Activated CD8-positive, alpha-beta T cell treated with anti-CD3 and anti-CD28 coated beads for 36 hours (primary cell): ENCODE data around the gene LRRC47. TPM values are rescaled to one million over a fixed set of nuclear protein-coding genes. Genes with fewer than 3 reads are reported as not detected.

Experiments used
- ATAC-seq: fragments of 200-7000 bp; cut with Tn5 transposase; one replicate; pipeline ENCODE4 v1.10.0; 2021; ENCODE audit warnings: mild to moderate bottlenecking, moderate library complexity
- CTCF ChIA-PET: fragments of 350-600 bp; sonication (Branson Sonifier 250); formaldehyde crosslinking; loops from one replicate; lab custom pipeline; 2021; ENCODE audit warnings: antibody characterized with exemption; lab: Charles Lee
- POLR2A ChIA-PET: fragments of 350-600 bp; sonication (Branson Sonifier 250); formaldehyde crosslinking; loops from one replicate; lab custom pipeline; 2021; ENCODE audit warnings: antibody characterized with exemption; lab: Charles Lee
- DNase-seq: peaks from one replicate; pipeline ENCODE4 v3.0.0-alpha.2; 2020
- H3K27ac Mint-ChIP-seq: one replicate; pipeline ENCODE4 v1.8.0; 2021; ENCODE audit warnings: mild to moderate bottlenecking, mixed read lengths
- H3K27me3 Mint-ChIP-seq: one replicate; pipeline ENCODE4 v1.8.0; 2021; ENCODE audit warnings: mixed read lengths
- H3K36me3 Mint-ChIP-seq: one replicate; pipeline ENCODE4 v1.8.0; 2021; ENCODE audit warnings: low read depth, mixed read lengths
- H3K4me1 Mint-ChIP-seq: one replicate; pipeline ENCODE4 v1.8.0; 2021; ENCODE audit warnings: low read depth, mixed read lengths
- H3K4me3 Mint-ChIP-seq: one replicate; pipeline ENCODE4 v1.8.0; 2021; ENCODE audit warnings: mild to moderate bottlenecking, moderate library complexity, mixed read lengths
- H3K9me3 Mint-ChIP-seq: one replicate; pipeline ENCODE4 v1.8.0; 2021; ENCODE audit warnings: mixed read lengths
- CTCF ChIP-seq: fragments of 200-600 bp; IDR thresholded peaks from one replicate; pipeline ENCODE4 v1.8.0; 2022; ENCODE audit warnings: antibody characterized with exemption, mild to moderate bottlenecking
- intact Hi-C: fragments of 100-400 bp; cut with micrococcal nuclease; formaldehyde crosslinking; loops from one replicate; pipeline ENCODE4 v1.10.0; 2022
- total RNA-seq, 2 experiments: library from RNA; stranded (reverse); gene quantifications; one replicate each; pipeline ENCODE4 v1.2.3, GENCODE V29; 2021

The LRRC47 gene
- total RNA-seq, 2 experiments from 2014 or later = 32.6 to 33.1 TPM

GRCh38 chr1:3837200-3837599, 40.9 kb upstream of the LRRC47 start:
- no peak overlapping the region for H3K27ac Mint-ChIP-seq
- POLR2A ChIA-PET = no interaction called here
- no peaks in the 10 kb centered on the region for H3K27me3 Mint-ChIP-seq
- DNase-seq = no peak
- TF ChIP-seq CTCF = no peak
- H3K36me3 Mint-ChIP-seq = peaks cover 50% of the 10 kb centered on the region
- CTCF ChIA-PET = no interaction called here
- ATAC-seq = no peak
- peaks cover 4% of the 10 kb centered on the region for H3K9me3 Mint-ChIP-seq
- H3K4me1 Mint-ChIP-seq = no peaks in the 10 kb centered on the region
- intact Hi-C loops = no loop called here
- no peak overlapping the region for H3K4me3 Mint-ChIP-seq

GRCh38 chr1:3836421-3836820, 40.1 kb upstream of the LRRC47 start:
- CTCF ChIA-PET = no interaction called here
- DNase-seq (no peak), ATAC-seq (no peak)
- peaks cover 4% of the 10 kb centered on the region for H3K9me3 Mint-ChIP-seq
- TF ChIP-seq CTCF = no peak
- H3K27ac Mint-ChIP-seq = no peak overlapping the region
- intact Hi-C loops = no loop called here
- POLR2A ChIA-PET = no interaction called here
- no peak overlapping the region for H3K4me3 Mint-ChIP-seq
- H3K27me3 Mint-ChIP-seq = no peaks in the 10 kb centered on the region
- peaks cover 45% of the 10 kb centered on the region for H3K36me3 Mint-ChIP-seq
- no peaks in the 10 kb centered on the region for H3K4me1 Mint-ChIP-seq

GRCh38 chr1:3834701-3835100, 38.4 kb upstream of the LRRC47 start:
- Mint-ChIP-seq H3K4me3 (no peak overlapping the region), H3K36me3 (peaks cover 41% of the 10 kb centered on the region), H3K4me1 (no peaks in the 10 kb centered on the region), H3K9me3 (peaks cover 4% of the 10 kb centered on the region), H3K27me3 (no peaks in the 10 kb centered on the region), H3K27ac (no peak overlapping the region)
- no peak for DNase-seq
- ChIA-PET CTCF (no interaction called here), POLR2A (no interaction called here)
- intact Hi-C loops = no loop called here
- TF ChIP-seq CTCF = no peak
- no peak for ATAC-seq

GRCh38 chr1:3831689-3832088, 35.4 kb upstream of the LRRC47 start:
- H3K27ac Mint-ChIP-seq = no peak overlapping the region
- DNase-seq = no peak
- ATAC-seq = no peak
- intact Hi-C loops = no loop called here
- H3K36me3 Mint-ChIP-seq = peaks cover 13% of the 10 kb centered on the region
- H3K27me3 Mint-ChIP-seq = no peaks in the 10 kb centered on the region
- CTCF ChIA-PET = no interaction called here
- POLR2A ChIA-PET = no interaction called here
- H3K4me1 Mint-ChIP-seq = no peaks in the 10 kb centered on the region
- H3K4me3 Mint-ChIP-seq = no peak overlapping the region
- no peaks in the 10 kb centered on the region for H3K9me3 Mint-ChIP-seq
- no peak for TF ChIP-seq CTCF

- ChIA-PET CTCF (no interaction called here), POLR2A (interaction anchor here (0.6 kb wide), 1 partner anchor 189 kb away, joined by 3 read pairs; no protein-coding TSS in a partner anchor)
- no peak for ATAC-seq
Observed at GRCh38 chr1:3828391-3828790, 32.1 kb upstream of the LRRC47 start.

More at GRCh38 chr1:3828391-3828790, 32.1 kb upstream of the LRRC47 start:
- H3K27me3 Mint-ChIP-seq = no peaks in the 10 kb centered on the region
- intact Hi-C loops = no loop called here
- no peaks in the 10 kb centered on the region for H3K9me3 Mint-ChIP-seq
- H3K36me3 Mint-ChIP-seq = peaks cover 8% of the 10 kb centered on the region
- TF ChIP-seq CTCF = no peak
- no peak for DNase-seq
- H3K4me3 Mint-ChIP-seq = no peak overlapping the region
- no peak overlapping the region for H3K27ac Mint-ChIP-seq
- H3K4me1 Mint-ChIP-seq = no peaks in the 10 kb centered on the region
